COR-L47 (cell line): ENCODE data around the gene GLS.
A peak's percentile ranks its signal among the peaks of the same experiment; 100 is the strongest.
"Not testable (repeated sequence)": the region's sequence is repeated elsewhere in the genome, so short reads cannot be mapped to it uniquely, and the experiment has no call there.

Experiments
- DNase-seq: peaks from one replicate; lab custom pipeline; 2025; lab: John Stamatoyannopoulos, UW

Gene GLS

DNA sequence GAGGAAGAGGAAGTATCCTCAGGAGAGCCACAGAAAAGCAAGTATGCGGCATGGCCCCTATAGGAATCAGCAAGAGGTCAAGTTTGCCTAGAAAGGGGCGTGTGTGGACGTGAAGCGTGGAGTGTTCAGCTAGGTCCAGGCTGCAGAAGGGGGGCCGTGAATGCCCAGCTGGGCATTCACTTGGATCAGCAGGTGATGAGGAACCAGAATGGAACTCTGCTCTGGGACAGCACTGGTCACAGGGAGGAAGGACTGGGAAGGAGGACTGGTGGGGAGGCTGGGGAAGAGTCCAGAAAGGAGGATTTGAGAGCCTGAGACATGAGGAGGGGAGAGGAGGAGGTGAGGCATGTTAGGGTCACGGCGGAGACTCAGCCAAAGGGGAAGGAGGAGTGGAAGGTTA is 113.5 kb downstream of the GLS start:
- no peak for DNase-seq

GRCh38 chr2:190995315-190995714 is 114.7 kb downstream of the GLS start:
- DNase-seq: not testable (repeated sequence)

DNA sequence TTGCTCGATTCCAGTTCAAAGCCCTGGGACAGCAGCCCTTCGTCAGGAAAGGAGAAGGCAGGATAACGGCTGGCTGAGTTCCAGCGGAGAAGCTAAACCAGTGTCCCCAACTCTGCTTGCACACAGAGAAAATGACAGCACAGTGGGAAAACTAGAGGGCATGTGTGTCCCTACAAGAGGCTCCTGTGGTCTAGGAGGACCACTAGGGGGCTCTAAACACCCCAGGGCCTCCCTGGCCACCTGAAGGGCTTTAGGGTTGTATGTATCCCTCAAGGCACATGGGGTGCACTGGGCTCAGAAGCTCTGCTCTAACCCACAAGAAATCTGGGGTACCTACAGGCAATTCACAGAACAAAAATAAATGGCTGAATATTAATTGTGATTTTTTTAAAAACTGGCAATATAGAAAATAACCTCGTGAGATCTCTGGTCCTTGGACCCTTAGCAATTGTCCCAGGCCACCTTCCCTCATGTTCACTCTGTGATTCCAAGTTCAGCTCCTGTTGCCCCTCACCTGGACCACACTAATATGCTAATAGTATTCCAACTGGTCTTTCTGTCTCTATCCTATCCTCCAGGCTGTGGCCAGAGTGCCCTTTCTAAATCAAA is 115.8 kb downstream of the GLS start:
- DNase-seq: peak; percentile 3

- no peak for DNase-seq
Observed at GRCh38 chr2:190996947-190997346, 116.3 kb downstream of the GLS start.

- no peak for DNase-seq
Observed at GRCh38 chr2:190997526-190998113, 117.0 kb downstream of the GLS start.

GRCh38 chr2:190999058-190999457 is 118.4 kb downstream of the GLS start:
- no peak for DNase-seq

DNA sequence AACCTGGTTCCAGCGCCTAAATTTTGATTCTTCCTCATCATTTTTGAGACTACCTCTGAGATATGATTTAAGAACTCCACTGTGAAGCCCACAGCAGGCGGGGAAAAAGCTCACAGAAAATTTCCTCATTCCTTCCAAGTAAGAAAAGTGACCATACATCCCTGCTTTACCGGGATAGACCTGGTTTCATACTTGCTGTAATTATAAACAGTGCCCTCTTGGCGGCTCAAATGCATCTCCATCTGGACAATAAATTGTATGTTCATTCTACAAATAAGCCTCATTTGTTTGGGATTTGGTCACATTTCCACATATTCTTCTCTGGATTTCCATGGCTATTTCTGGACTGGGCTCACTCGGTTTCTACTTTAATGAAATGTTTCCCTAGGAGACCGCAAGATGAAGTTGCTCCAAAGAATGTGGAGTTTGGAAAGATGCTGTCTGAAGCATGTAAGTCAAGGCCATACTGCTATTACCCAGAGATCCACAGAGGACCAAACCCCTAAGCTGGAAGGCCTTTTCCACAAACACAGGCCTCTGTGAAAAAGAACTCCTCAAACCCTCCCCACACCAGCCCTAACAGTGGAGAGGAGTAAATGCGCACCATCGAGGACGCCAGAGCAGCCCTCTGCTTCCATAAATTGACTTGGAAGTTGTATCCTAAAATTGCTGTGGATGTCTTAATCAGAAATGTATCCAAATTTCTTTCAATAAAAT is 119.5 kb downstream of the GLS start:
- no peak for DNase-seq

DNA sequence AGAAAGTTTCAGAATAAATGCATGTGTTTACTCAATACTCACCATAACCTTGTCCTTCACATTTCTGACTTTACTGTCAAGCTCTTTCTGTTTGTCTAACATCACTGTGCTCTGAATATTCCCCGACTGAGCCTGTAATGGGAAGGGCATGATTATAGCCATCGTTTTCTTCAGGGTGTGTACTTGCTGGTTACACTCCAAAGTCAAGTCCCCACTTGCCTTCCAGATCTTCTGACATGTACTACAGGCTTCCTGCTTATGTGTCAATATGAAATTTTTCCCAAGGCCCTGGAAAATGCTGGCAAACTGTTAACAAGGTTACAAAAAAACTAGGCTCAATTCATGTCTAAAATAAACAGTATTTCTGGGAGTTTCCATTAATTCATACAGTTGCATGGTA is 120.4 kb downstream of the GLS start:
- DNase-seq: no peak

- DNase-seq: no peak
Observed at GRCh38 chr2:191001624-191002023, 121.0 kb downstream of the GLS start.

- no peak for DNase-seq
Observed at GRCh38 chr2:191003405-191004309, 123.0 kb downstream of the GLS start.

DNA sequence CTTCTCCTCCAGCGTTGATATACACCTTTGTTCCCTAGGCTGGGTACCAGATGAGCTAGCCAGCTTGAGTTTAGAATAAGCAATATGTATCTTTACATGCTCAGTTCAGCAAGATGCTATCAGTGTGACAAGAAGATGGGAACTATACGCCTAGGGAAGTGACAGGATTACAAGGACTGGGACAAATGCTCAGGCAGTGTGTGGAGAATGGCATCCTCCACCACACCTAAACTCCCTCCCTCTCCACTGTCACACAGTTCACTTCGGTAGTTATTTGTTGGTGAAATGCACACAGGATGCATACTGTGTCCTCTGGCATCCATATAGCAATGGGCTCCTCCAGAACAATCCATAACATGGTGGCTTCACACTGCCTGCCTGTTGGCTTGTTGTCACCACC is 125.7 kb downstream of the GLS start:
- DNase-seq: no peak

GRCh38 chr2:191006997-191007783 is 126.6 kb downstream of the GLS start:
- DNase-seq: no peak

DNA sequence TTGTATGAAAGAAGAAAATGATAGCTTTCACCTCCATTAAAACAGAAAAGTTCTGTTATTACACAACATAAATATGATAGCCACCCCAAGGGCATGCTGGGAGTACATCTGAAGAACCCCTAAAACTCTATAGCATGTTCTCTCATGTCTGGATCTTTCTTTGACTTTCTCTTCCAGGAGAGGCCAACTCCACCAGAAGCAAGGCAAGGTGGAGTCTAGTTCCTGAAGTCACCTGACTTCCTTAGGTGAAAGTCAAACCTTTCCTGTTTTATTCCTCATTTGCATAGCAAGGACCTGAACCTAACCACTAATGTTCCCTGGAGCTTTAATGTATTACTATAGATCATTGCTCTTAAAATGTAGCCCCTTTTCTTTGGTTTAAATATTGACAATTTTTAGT is 127.7 kb downstream of the GLS start:
- no peak for DNase-seq

DNA sequence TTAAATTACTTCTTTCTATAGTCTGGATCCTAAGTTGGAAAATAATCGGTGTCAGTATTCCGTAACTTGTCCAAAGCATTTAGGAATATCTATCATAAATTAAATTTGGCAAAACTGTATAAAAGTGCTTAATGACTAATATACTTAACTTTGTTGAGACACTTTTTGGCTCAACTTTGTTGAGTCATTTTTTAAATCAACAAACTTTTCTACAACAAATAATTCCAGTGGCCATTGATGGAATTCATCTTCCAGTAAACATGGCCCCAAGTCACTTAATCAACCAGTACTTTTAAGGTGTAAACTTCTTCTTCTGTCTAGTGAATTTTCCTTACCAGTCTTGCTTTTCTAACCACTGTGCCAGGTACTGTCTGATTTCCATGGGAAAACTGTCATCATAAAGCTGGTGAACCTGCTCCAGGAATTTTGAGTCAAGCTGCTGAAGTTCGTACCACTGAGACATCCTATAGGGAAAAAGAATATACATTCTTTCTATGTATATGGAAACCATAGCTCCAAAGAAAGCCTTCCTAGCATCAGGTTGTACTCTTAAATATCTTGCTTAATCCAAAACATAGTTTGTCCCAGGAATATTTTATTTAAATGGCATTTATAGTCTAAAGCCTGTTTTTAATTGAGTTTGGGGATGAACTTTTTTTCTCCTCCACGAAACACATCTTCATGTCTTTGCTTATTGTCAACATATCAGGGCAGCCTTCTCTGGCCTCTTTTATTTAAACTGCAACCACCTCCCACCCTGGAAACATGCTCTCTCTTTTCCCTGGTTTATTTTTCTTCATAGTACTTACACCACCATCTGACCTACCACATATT is 129.1 kb downstream of the GLS start:
- no peak for DNase-seq

- no peak for DNase-seq
Observed at GRCh38 chr2:191010887-191011885, 130.6 kb downstream of the GLS start.

DNA sequence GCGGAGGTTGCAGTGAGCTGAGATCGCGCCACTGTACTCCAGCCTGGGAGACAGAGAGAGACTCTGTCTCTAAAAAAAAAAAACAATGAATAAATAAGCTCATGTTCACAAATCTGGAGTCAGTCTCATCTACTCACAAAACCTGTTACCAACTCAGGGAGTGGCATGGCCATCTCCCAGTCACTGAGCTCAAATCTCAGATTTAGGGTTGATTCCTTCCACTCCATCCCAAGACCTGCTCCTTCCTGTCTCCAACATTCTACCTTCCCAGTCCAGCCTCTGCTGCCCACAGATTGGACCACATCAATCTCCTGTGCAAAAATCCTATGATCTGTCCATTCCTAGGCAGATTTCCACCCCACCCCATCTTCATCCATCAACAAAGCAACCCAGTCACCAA is 131.7 kb downstream of the GLS start:
- DNase-seq: no peak

DNA sequence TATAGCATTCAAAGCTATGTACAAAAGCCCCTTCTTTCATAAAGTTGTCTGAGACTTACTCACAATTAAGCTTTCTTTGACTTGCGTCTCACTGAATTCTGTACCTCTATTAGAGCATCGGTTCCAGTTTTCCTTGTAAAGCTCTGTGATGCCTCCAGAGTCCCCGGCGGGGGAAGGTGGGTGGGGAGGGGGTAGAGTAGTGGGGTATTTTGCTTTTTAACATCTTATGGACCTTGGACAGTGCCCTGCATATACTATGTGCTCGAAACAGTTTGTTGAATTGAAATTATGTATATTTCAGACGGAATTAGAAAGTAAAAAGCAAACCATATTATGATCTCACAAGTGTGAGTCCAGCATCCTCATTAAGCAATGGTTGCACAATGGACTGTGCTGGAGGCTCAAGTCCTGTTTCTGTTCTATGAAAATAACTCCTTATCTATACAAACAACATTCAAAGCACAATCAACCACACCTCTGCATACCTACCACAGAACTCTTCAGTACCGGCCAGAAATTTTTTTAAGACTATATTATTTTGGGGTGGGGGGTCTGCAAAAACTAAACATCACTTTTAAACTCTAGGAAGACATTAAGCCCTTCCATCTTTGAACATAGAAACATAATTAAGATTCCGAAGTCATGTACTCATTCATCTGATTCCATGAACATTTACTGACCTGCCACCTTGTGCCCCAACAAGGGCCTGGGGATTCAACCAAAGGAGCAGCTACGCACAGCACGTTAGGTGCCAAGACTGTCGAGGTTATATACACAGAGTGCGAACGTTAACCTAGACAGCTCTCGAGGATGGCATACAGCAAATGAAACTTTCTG is 132.4 kb downstream of the GLS start:
- no peak for DNase-seq

DNA sequence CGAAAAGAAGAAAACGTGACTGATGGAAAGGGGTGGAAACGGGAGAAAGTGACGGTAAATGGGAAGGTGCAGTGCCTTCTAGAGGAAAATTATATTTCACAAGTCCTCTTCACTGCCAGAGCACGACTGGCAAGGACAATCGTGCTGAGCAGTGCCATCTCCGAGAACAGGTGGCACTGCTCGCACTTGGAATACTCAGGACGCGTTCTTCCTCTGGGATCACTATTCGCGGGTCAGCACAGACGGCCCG is 133.0 kb downstream of the GLS start:
- no peak for DNase-seq
